Upper lobe of right lung (tissue), 1 donor: ENCODE data around the gene GRK5. TPM values are rescaled to one million over a fixed set of nuclear protein-coding genes. Genes with fewer than 3 reads are reported as not detected.
A peak's percentile ranks its signal among the peaks of the same experiment; 100 is the strongest.

Source experiments
- ATAC-seq: fragments of 200-7000 bp; cut with Tn5 transposase; one replicate; pipeline ENCODE4 v1.9.1; 2020; ENCODE audit warnings: mild to moderate bottlenecking, moderate library complexity
- DNase-seq: peaks from one replicate; pipeline ENCODE4 v3.0.0-alpha.2; 2020
- H3K27ac ChIP-seq: fragments of 200-600 bp; one replicate; pipeline ENCODE4 v1.8.0; 2022
- H3K27me3 ChIP-seq: fragments of 200-600 bp; one replicate; pipeline ENCODE4 v1.8.0; 2022; ENCODE audit warnings: mild to moderate bottlenecking
- H3K36me3 ChIP-seq: fragments of 200-600 bp; one replicate; pipeline ENCODE4 v1.8.0; 2022
- H3K4me1 ChIP-seq: fragments of 200-600 bp; one replicate; pipeline ENCODE4 v1.8.0; 2022
- H3K4me3 ChIP-seq: fragments of 200-600 bp; one replicate; pipeline ENCODE4 v1.8.0; 2022; ENCODE audit warnings: mild to moderate bottlenecking
- H3K9me3 ChIP-seq: fragments of 200-600 bp; one replicate; pipeline ENCODE4 v1.8.0; 2022
- intact Hi-C: fragments of 100-400 bp; cut with DNase I; formaldehyde crosslinking; loops from one replicate; pipeline ENCODE4 v1.11.0; 2022
- total RNA-seq: library from RNA; stranded (reverse); fragmentation: NEBNext Ultra II Directional; extraction: Animal tissue kit (Norgen Biotek cat#: 25700); gene quantifications from one replicate; pipeline ENCODE4 v1.2.1, GENCODE V29; 2021
- TF ChIP-seq, protein P1 (sequence below): fragments of 200-600 bp; IDR thresholded peaks from one replicate; pipeline ENCODE4 v1.8.0; 2022; ENCODE audit warnings: antibody characterized with exemption
- donor health status: DM: no; HTN: yes; CAD: no; lungs with severe emphysema.

Gene GRK5
- total RNA-seq, 1 donor from 2014 or later: 83.5 TPM

DNA sequence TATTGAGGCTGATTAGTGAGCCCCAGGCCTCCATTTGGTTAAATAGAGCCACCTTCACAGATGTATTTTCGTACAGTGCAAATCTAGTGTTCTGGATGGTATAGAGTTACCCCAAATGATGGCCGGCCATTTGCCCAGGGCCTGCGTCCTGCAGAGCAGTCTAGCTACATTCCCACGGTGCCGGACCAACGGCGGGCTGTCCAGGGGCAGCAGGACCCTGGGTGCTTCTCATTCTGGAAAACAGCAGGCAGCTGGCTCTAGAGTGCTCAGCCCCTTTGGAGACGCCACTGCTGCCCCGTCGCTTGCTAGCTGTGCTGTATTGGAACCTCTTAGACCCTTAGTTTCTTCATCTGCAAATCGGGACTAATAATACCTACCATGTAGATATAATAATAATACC lies 186.1 kb downstream of the GRK5 start:
- no peaks in the 10 kb centered on the region for H3K27me3 ChIP-seq
- H3K9me3 ChIP-seq: no peaks in the 10 kb centered on the region
- H3K4me3 ChIP-seq: no peak overlapping the region
- DNase-seq: no peak
- no peak for ATAC-seq
- peaks cover 2% of the 10 kb centered on the region for H3K36me3 ChIP-seq
- peaks cover 21% of the 10 kb centered on the region for H3K4me1 ChIP-seq
- TF ChIP-seq, protein P1, sequence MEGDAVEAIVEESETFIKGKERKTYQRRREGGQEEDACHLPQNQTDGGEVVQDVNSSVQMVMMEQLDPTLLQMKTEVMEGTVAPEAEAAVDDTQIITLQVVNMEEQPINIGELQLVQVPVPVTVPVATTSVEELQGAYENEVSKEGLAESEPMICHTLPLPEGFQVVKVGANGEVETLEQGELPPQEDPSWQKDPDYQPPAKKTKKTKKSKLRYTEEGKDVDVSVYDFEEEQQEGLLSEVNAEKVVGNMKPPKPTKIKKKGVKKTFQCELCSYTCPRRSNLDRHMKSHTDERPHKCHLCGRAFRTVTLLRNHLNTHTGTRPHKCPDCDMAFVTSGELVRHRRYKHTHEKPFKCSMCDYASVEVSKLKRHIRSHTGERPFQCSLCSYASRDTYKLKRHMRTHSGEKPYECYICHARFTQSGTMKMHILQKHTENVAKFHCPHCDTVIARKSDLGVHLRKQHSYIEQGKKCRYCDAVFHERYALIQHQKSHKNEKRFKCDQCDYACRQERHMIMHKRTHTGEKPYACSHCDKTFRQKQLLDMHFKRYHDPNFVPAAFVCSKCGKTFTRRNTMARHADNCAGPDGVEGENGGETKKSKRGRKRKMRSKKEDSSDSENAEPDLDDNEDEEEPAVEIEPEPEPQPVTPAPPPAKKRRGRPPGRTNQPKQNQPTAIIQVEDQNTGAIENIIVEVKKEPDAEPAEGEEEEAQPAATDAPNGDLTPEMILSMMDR: no peak
- intact Hi-C loops: no loop called here
- H3K27ac ChIP-seq: peak overlapping the region; percentile 36

DNA sequence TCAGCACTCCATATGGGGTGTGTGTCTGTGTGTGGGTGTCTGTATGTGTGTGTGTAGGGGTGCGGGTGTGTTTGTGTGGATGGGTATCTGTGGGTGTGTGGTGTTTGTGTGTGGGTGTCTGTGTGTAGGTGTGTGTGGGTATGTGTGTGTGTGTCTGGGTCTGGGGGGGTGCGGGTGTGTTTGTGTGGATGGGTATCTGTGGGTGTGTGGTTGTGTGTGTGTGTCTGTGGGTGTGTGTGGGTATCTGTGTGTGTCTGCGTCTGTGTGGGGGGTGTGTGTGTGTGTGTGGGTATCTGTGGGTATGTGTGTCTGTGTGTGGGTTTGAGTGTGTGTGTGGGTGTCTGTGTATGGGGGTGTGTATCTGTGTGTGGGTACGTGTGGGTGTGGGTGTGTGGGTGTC lies 186.5 kb downstream of the GRK5 start:
- intact Hi-C loops: no loop called here
- ATAC-seq: no peak
- Histone ChIP-seq H3K27me3 (no peaks in the 10 kb centered on the region), H3K9me3 (no peaks in the 10 kb centered on the region), H3K4me1 (peaks cover 21% of the 10 kb centered on the region), H3K36me3 (peaks cover 3% of the 10 kb centered on the region), H3K4me3 (no peak overlapping the region), H3K27ac (no peak overlapping the region)
- TF ChIP-seq, protein P1: no peak
- DNase-seq: no peak

DNA sequence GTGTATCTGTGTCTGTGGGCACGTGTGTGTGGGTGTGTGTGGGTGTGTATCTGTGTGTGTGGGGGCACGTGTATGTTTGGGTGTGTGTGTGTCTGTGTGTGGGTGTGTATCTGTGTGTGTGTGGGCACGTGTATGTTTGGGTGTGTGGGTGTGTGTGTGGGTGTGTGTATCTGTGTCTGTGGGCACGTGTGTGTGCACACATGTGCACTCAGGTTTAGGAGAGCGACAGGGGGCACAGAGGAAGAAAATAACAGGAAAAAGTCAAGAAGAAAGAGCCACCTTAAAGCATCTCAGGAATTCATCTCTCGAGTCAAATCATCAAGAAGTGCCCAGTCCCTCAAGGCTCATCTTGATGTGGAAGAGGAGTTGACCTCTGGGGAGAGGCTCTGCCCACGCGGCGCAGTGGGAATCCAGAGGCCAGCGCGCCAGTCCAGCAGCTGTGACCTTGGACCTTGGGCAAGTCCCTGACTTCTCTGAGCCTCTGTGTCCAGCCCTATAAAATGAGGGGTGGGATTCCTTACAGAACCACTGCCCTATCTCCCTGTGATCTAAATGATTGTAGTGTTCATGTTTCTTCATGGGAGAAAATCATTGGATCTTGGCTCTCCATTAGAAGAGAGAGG lies 187.4 kb downstream of the GRK5 start:
- ATAC-seq: no peak
- peak overlapping the region; percentile 81 for H3K27ac ChIP-seq

DNA sequence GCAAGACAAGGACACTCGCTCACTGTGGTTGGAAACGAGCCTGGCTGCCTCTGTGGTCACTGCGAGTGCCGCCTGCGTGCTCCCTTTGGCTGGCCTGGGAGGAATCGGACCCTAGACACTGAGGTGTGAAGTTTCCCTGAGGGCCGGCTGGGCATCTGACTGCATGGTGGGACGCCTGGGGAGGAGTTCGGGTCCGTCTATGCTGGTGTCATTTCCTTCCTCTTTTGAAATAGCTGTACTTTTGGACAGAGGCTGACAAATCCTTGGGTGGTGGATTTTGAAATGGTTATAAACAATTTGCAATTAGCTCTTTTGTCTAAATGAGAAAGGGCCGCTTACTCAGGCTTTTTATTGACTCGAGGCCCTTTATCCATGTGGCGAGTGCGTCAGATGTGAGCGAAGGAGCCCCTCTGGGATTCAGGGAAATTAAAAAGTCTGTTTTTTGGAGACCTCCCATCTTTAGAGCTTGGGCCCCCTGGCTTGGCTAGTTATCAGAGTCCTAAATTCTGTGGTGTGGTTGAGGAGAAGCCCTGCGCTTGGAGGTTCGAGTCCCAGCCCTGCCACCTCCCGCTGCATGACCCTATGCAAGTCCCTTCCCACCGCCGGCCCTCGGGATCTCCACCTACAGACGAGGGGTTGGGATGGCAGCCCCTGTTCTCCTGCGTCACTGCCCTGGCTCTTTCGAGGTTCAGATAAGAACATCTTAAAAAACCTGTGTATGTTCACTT lies 188.1 kb downstream of the GRK5 start:
- Histone ChIP-seq H3K4me3 (no peak overlapping the region), H3K4me1 (peaks cover 21% of the 10 kb centered on the region), H3K36me3 (peaks cover 3% of the 10 kb centered on the region), H3K27me3 (no peaks in the 10 kb centered on the region), H3K27ac (peak overlapping the region; percentile 81), H3K9me3 (no peaks in the 10 kb centered on the region)
- TF ChIP-seq, protein P1: no peak
- ATAC-seq: peak; percentile 67
- no peak for DNase-seq
- intact Hi-C loops: no loop called here

More for the DNA sequence above, 187.4 kb downstream of the GRK5 start:
- H3K9me3 ChIP-seq: no peaks in the 10 kb centered on the region
- intact Hi-C loops: no loop called here
- H3K4me3 ChIP-seq: no peak overlapping the region
- no peaks in the 10 kb centered on the region for H3K27me3 ChIP-seq
- DNase-seq: no peak
- peaks cover 3% of the 10 kb centered on the region for H3K36me3 ChIP-seq
- TF ChIP-seq, protein P1: no peak
- peaks cover 21% of the 10 kb centered on the region for H3K4me1 ChIP-seq

DNA sequence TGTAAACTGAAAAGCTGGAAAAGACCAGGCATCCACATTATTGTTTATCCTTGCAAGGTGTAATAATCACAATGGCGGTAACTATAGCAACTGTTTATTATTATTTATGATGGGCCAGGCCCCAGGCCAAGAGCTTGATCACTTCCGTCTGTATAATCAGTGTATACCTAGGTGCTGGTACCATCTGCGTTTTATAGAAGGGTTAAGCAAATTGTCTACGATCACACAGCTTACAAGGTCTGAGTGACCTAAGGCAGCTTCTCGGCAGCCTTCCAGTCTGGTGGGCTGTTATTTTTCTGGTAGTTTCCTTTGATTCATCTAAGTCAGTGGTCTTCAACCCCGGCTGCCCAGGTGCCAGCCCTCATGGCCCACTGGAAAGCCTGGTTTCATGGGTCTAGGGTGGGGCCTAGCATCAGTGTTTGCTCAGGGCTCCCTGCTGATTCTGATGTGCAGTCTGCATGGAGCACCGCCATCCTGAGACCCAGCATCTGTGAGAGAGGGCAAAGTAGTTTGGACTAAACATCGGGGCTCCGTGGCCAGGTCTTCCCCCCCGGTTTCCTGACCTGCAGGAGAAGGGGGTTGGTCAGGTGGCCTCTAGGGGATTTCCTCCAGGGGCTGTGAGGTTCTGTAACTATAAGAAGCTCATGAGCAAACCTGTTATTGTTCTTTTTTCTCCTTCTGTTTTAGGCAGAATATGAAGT lies 188.8 kb downstream of the GRK5 start:
- no peaks in the 10 kb centered on the region for H3K9me3 ChIP-seq
- no peaks in the 10 kb centered on the region for H3K27me3 ChIP-seq
- ATAC-seq (no peak), DNase-seq (no peak)
- H3K36me3 ChIP-seq: peaks cover 3% of the 10 kb centered on the region
- H3K4me1 ChIP-seq: peaks cover 24% of the 10 kb centered on the region
- H3K4me3 ChIP-seq: no peak overlapping the region
- peak overlapping the region; percentile 81 for H3K27ac ChIP-seq
- intact Hi-C loops: no loop called here
- TF ChIP-seq, protein P1: no peak
